IMR-90 (cell line): Measurements from ENCODE around the gene PHKB. TPM values are rescaled to one million over a fixed set of nuclear protein-coding genes. Genes with fewer than 3 reads are reported as not detected.

Experiments
- ATAC-seq: fragments of 200-7000 bp; cut with Tn5 transposase; 2 replicates; pipeline ENCODE4 v1.9.1; 2020; ENCODE audit warnings: low read depth, mild to moderate bottlenecking, moderate library complexity
- BruUV-seq: library from RNA; stranded (reverse); fragments of 400-500 nt; replicated peaks from 2 replicates; lab custom pipeline; 2021; lab: Mats Ljungman, UMichigan
- CTCF ChIA-PET: fragments of 300-600 bp; formaldehyde crosslinking; extraction: SDS; loops from one replicate; lab custom pipeline; 2021; ENCODE audit warnings: antibody characterized with exemption; lab: Yijun Ruan, JAX
- POLR2A ChIA-PET: fragments of 300-600 bp; sonication (Branson Sonifier 250); formaldehyde crosslinking; loops from one replicate; lab custom pipeline; 2022; ENCODE audit warnings: antibody characterized with exemption; ENCODE audit not compliant: unreplicated experiment; lab: Charles Lee
- DNase-seq: peaks from one replicate; pipeline ENCODE4 v3.0.0; 2013
- H2AFZ ChIP-seq: replicated peaks from 2 replicates; pipeline ENCODE3; 2013; ENCODE audit warnings: low read length, mild to moderate bottlenecking; ENCODE audit not compliant: poor library complexity
- H2AK5ac ChIP-seq: 2 replicates; pipeline ENCODE4 v1.6.1; 2013; ENCODE audit warnings: low read depth, low read length, inconsistent platforms
- H2AK9ac ChIP-seq: replicated peaks from 2 replicates; pipeline ENCODE3; 2013; ENCODE audit warnings: mild to moderate bottlenecking, low read depth, low read length, moderate library complexity; ENCODE audit not compliant: poor library complexity
- H2BK120ac ChIP-seq: 2 replicates; pipeline ENCODE4 v1.6.1; 2013; ENCODE audit warnings: low read depth, low read length, inconsistent platforms
- H2BK15ac ChIP-seq: 3 replicates; pipeline ENCODE4 v1.6.1; 2013; ENCODE audit warnings: low read depth, low read length, inconsistent platforms
- H2BK20ac ChIP-seq: 2 replicates; pipeline ENCODE4 v1.6.1; 2013; ENCODE audit warnings: low read depth, mild to moderate bottlenecking, inconsistent platforms, low read length, moderate library complexity
- H2BK5ac ChIP-seq: 2 replicates; pipeline ENCODE4 v1.6.1; 2013; ENCODE audit warnings: mild to moderate bottlenecking, low read depth, low read length, inconsistent platforms; ENCODE audit not compliant: poor library complexity, severe bottlenecking
- H3K14ac ChIP-seq: replicated peaks from 2 replicates; pipeline ENCODE4 v1.6.1; 2013; ENCODE audit warnings: low read depth, low read length, inconsistent platforms
- H3K18ac ChIP-seq: 2 replicates; pipeline ENCODE4 v1.6.1; 2013; ENCODE audit warnings: low read depth, low read length, control low read depth
- H3K23ac ChIP-seq: 2 replicates; pipeline ENCODE4 v1.6.1; 2013; ENCODE audit warnings: low read depth, low read length, inconsistent platforms
- H3K27ac ChIP-seq: 2 replicates; pipeline ENCODE4 v1.5.1; 2013; ENCODE audit warnings: mild to moderate bottlenecking, control low read depth, low read length; ENCODE audit not compliant: insufficient read depth
- H3K27me3 ChIP-seq: 2 replicates; pipeline ENCODE4 v1.6.1; 2013; ENCODE audit warnings: low read length; ENCODE audit not compliant: control insufficient read depth, insufficient read depth
- H3K36me3 ChIP-seq: 2 replicates; pipeline ENCODE4 v1.6.1; 2013; ENCODE audit warnings: low read length, mixed read lengths; ENCODE audit not compliant: control insufficient read depth, insufficient read depth
- H3K4ac ChIP-seq: 2 replicates; pipeline ENCODE4 v1.6.1; 2013; ENCODE audit warnings: low read depth, low read length, inconsistent platforms
- H3K4me1 ChIP-seq: 2 replicates; pipeline ENCODE4 v1.6.1; 2013; ENCODE audit warnings: low read length, mixed read lengths; ENCODE audit not compliant: control insufficient read depth, insufficient read depth
- H3K4me2 ChIP-seq: 2 replicates; pipeline ENCODE4 v1.6.1; 2013; ENCODE audit warnings: low read depth, mild to moderate bottlenecking, control low read depth, low read length, moderate library complexity
- H3K4me3 ChIP-seq: 2 replicates; pipeline ENCODE4 v1.5.1; 2013; ENCODE audit warnings: low read depth, mild to moderate bottlenecking, control low read depth, low read length, moderate library complexity; ENCODE audit not compliant: insufficient read depth
- H3K56ac ChIP-seq: 2 replicates; pipeline ENCODE4 v1.6.1; 2013; ENCODE audit warnings: low read length, inconsistent platforms; ENCODE audit not compliant: insufficient read depth; ENCODE audit errors: extremely low read depth
- H3K79me1 ChIP-seq, 2 experiments: 2 replicates each; pipeline ENCODE4 v1.6.1; 2013; ENCODE audit warnings: low read length in 2 of 2, inconsistent platforms in 1 of 2, low read depth in 1 of 2
- H3K9ac ChIP-seq: 2 replicates; pipeline ENCODE4 v1.6.1; 2013; ENCODE audit warnings: low read depth, low read length, control low read depth
- H3K9me1 ChIP-seq: 2 replicates; pipeline ENCODE4 v1.6.1; 2013; ENCODE audit warnings: low read length, inconsistent platforms; ENCODE audit not compliant: insufficient read depth
- H3K9me3 ChIP-seq: 2 replicates; pipeline ENCODE4 v1.6.1; 2013; ENCODE audit warnings: low read length; ENCODE audit not compliant: control insufficient read depth, insufficient read depth
- H4K20me1 ChIP-seq: 2 replicates; pipeline ENCODE4 v1.6.1; 2013; ENCODE audit warnings: low read length, inconsistent platforms; ENCODE audit not compliant: insufficient read depth
- H4K5ac ChIP-seq: 2 replicates; pipeline ENCODE4 v1.6.1; 2013; ENCODE audit warnings: mild to moderate bottlenecking, low read depth, low read length, control low read depth
- H4K8ac ChIP-seq, 2 experiments: 2 replicates each; pipeline ENCODE4 v1.6.1; 2013; ENCODE audit warnings: low read depth in 2 of 2, low read length in 2 of 2, control low read depth in 1 of 2, inconsistent platforms in 1 of 2
- H4K91ac ChIP-seq: 2 replicates; pipeline ENCODE4 v1.6.1; 2013; ENCODE audit warnings: low read depth, low read length, inconsistent platforms; ENCODE audit not compliant: insufficient read depth
- CEBPB ChIP-seq: IDR thresholded peaks from 2 replicates; pipeline ENCODE4 v1.6.1; 2012; ENCODE audit warnings: low read depth, low read length, improper control_type of control experiment
- CHD1 ChIP-seq: IDR thresholded peaks from 2 replicates; pipeline ENCODE4 v1.6.1; 2012; ENCODE audit warnings: low read depth, low read length, improper control_type of control experiment
- MAFK ChIP-seq: IDR thresholded peaks from 2 replicates; pipeline ENCODE4 v1.6.1; 2012; ENCODE audit warnings: low read depth, low read length, improper control_type of control experiment
- MAZ ChIP-seq: IDR thresholded peaks from 2 replicates; pipeline ENCODE4 v1.6.1; 2012; ENCODE audit warnings: low read depth, mild to moderate bottlenecking, low read length, improper control_type of control experiment, moderate library complexity, borderline replicate concordance
- MXI1 ChIP-seq: IDR thresholded peaks from 2 replicates; pipeline ENCODE4 v1.6.1; 2012; ENCODE audit warnings: low read depth, mild to moderate bottlenecking, low read length, moderate library complexity, borderline replicate concordance
- NFE2L2 ChIP-seq: fragments of 150-350 bp; IDR thresholded peaks from 2 replicates; pipeline ENCODE4 v1.6.1; 2016; ENCODE audit warnings: low read depth, mild to moderate bottlenecking, low read length
- POLR2A ChIP-seq: IDR thresholded peaks from 2 replicates; pipeline ENCODE4 v1.6.1; 2012; ENCODE audit warnings: mild to moderate bottlenecking, low read depth, low read length
- RAD21 ChIP-seq: IDR thresholded peaks from 2 replicates; pipeline ENCODE4 v1.6.1; 2012; ENCODE audit warnings: low read length, improper control_type of control experiment
- RCOR1 ChIP-seq: IDR thresholded peaks from 2 replicates; pipeline ENCODE4 v1.6.1; 2012; ENCODE audit warnings: mild to moderate bottlenecking, low read length, improper control_type of control experiment; ENCODE audit not compliant: insufficient replicate concordance
- RFX5 ChIP-seq: IDR thresholded peaks from 2 replicates; pipeline ENCODE4 v1.8.0; 2012; ENCODE audit warnings: low read depth, mild to moderate bottlenecking, low read length, moderate library complexity
- SMC3 ChIP-seq: fragments of 150-350 bp; IDR thresholded peaks from 2 replicates; pipeline ENCODE4 v1.6.1; 2016; ENCODE audit warnings: low read depth, mild to moderate bottlenecking, antibody characterized with exemption, low read length, moderate library complexity
- WGBS, 2 experiments: methylation state at CpG; one replicate each; pipeline versions ENCODE4 v1.1.5 to v1.1.7; 2013; ENCODE audit warnings: missing lambda C conversion rate in 2 of 2; ENCODE audit not compliant: insufficient read length in 1 of 2; ENCODE audit errors: extremely low coverage in 2 of 2; 5-methylcytosine and 5-hydroxymethylcytosine counted together
- dilution Hi-C: fragments of 300-500 bp; cut with HindIII; formaldehyde crosslinking; loops from one replicate; pipeline ENCODE4 v1.14.3; 2018; ENCODE audit warnings: low sequenced_read_pairs; ENCODE audit not compliant: unreplicated experiment
- in situ Hi-C: fragments of 300-500 bp; cut with MboI; formaldehyde crosslinking; loops from 3 replicates; pipeline ENCODE4 v1.14.3; 2019; ENCODE audit warnings: low sequenced_read_pairs, inconsistent platforms, mixed read lengths
- intact Hi-C: fragments of 100-400 bp; cut with micrococcal nuclease; formaldehyde crosslinking; loops from 2 replicates; pipeline ENCODE4 v1.10.0; 2022
- polyA plus RNA-seq, 3 experiments: library from polyadenylated mRNA; depleted of rRNA; stranded (reverse); fragments of >200 nt; gene quantifications; 2 replicates each; pipeline ENCODE4 v1.2.3, GENCODE V29; 2012; ENCODE audit warnings: low replicate concordance in 1 of 3
- total RNA-seq: library from RNA; depleted of rRNA; stranded (reverse); fragments of >200 nt; gene quantifications from 2 replicates; pipeline ENCODE4 v1.2.3, GENCODE V29; 2012
- TF ChIP-seq, protein P1 (sequence below): fragments of 150-350 bp; IDR thresholded peaks from 2 replicates; pipeline ENCODE4 v1.6.1; 2017; ENCODE audit warnings: mild to moderate bottlenecking, antibody characterized with exemption, low read length, low read depth
- TF ChIP-seq, protein P2 (sequence below): fragments of 150-350 bp; IDR thresholded peaks from 2 replicates; pipeline ENCODE4 v1.6.1; 2016; ENCODE audit warnings: low read depth, mild to moderate bottlenecking, low read length, moderate library complexity, borderline replicate concordance
- TF ChIP-seq, protein P3 (sequence below): conservative IDR thresholded peaks from 2 replicates; pipeline ENCODE4 v1.5.1; 2012; ENCODE audit warnings: mild to moderate bottlenecking, low read depth, low read length, improper control_type of control experiment

The PHKB gene
- total and polyA plus RNA-seq, 2 of the 4 experiments (the other 2 are of a cell fraction) = 24.2 to 58.6 TPM

DNA sequence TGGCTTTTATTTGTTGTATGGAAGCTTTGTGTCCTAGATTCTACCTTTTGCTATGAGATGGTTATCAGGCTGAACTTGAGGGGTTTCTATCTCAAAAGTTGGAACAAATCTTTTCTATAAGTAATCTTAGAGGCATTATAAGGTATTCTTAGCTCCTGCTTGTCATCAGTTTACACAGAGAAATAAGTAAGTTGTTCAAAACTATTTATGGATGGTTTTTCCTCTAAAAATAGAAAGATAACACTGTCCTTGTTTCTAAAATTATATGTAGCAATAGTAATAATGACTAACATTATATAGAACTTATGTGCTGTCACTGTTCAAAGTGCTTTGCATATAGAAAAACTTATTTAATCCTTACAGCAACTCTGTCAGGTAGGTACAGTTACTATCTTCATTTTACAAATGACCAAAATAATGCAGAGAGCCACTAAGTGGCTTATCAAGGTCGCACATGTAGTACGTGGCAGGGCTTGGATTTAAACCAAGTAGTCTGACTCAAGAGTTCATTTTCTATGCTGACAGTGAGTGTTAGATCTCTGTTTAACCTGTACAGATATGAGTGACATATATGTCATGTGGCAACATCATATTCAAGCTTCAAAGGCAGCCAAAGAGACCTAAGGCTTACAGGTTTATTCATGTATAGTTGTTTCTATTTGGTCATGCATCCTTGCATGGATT lies 59.0 kb downstream of the PHKB start:
- Histone ChIP-seq H3K27me3 (no peaks in the 10 kb centered on the region), H3K4me2 (no peak overlapping the region), H3K4me3 (no peak overlapping the region), H2AFZ (no peak overlapping the region), H3K56ac (no peak overlapping the region), H2BK120ac (no peak overlapping the region), H3K18ac (no peak overlapping the region), H4K91ac (no peak overlapping the region), H4K5ac (no peak overlapping the region), H3K4me1 (no peaks in the 10 kb centered on the region), H2BK5ac (no peak overlapping the region), H3K14ac (no peak overlapping the region), H3K23ac (no peak overlapping the region), H3K79me1 (peaks cover 0 to 4% of the 10 kb centered on the region in 2 experiments; a peak in 2 of 4 replicates), H2BK20ac (no peak overlapping the region), H4K20me1 (no peaks in the 10 kb centered on the region; the same call in 1 of the 2 replicates), H3K36me3 (peaks cover 3% of the 10 kb centered on the region), H2AK9ac (no peak overlapping the region), H2BK15ac (no peak overlapping the region), H3K9me3 (no peaks in the 10 kb centered on the region), H3K4ac (no peak overlapping the region), H3K9me1 (no peaks in the 10 kb centered on the region), H3K27ac (no peak overlapping the region), H2AK5ac (no peak overlapping the region), H4K8ac (no peak overlapping the region), H3K9ac (no peak overlapping the region)
- in situ Hi-C loops (no loop called here), dilution Hi-C loops (no loop called here), intact Hi-C loops (no loop called here)
- BruUV-seq = no TSS peak
- no peak for ATAC-seq
- DNase-seq = no peak
- WGBS, 2 experiments = no CpG with 5 or more reads among the region's 2 CpGs
- TF ChIP-seq, protein P1, sequence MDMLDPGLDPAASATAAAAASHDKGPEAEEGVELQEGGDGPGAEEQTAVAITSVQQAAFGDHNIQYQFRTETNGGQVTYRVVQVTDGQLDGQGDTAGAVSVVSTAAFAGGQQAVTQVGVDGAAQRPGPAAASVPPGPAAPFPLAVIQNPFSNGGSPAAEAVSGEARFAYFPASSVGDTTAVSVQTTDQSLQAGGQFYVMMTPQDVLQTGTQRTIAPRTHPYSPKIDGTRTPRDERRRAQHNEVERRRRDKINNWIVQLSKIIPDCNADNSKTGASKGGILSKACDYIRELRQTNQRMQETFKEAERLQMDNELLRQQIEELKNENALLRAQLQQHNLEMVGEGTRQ = no peak
- TF ChIP-seq MAZ = no peak
- TF ChIP-seq, protein P2, sequence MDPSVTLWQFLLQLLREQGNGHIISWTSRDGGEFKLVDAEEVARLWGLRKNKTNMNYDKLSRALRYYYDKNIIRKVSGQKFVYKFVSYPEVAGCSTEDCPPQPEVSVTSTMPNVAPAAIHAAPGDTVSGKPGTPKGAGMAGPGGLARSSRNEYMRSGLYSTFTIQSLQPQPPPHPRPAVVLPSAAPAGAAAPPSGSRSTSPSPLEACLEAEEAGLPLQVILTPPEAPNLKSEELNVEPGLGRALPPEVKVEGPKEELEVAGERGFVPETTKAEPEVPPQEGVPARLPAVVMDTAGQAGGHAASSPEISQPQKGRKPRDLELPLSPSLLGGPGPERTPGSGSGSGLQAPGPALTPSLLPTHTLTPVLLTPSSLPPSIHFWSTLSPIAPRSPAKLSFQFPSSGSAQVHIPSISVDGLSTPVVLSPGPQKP = no peak
- TF ChIP-seq MXI1 = no peak
- no peak for TF ChIP-seq MAFK
- TF ChIP-seq, protein P3, sequence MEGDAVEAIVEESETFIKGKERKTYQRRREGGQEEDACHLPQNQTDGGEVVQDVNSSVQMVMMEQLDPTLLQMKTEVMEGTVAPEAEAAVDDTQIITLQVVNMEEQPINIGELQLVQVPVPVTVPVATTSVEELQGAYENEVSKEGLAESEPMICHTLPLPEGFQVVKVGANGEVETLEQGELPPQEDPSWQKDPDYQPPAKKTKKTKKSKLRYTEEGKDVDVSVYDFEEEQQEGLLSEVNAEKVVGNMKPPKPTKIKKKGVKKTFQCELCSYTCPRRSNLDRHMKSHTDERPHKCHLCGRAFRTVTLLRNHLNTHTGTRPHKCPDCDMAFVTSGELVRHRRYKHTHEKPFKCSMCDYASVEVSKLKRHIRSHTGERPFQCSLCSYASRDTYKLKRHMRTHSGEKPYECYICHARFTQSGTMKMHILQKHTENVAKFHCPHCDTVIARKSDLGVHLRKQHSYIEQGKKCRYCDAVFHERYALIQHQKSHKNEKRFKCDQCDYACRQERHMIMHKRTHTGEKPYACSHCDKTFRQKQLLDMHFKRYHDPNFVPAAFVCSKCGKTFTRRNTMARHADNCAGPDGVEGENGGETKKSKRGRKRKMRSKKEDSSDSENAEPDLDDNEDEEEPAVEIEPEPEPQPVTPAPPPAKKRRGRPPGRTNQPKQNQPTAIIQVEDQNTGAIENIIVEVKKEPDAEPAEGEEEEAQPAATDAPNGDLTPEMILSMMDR = no peak
- TF ChIP-seq POLR2A = no peak
- no peak for TF ChIP-seq NFE2L2
- TF ChIP-seq RAD21 = no peak
- TF ChIP-seq RFX5 = no peak
- TF ChIP-seq CEBPB = no peak
- no peak for TF ChIP-seq CHD1
- no peak for TF ChIP-seq SMC3
- no peak for TF ChIP-seq RCOR1
- ChIA-PET CTCF (interaction anchor here (1.1 kb wide), 1 partner anchor 8 kb away, joined by 3 read pairs; no protein-coding TSS in a partner anchor), POLR2A (no interaction called here)
